Testis (tissue), 2 donors: ENCODE data around the gene CDS2.

Source experiments
- CTCF ChIP-seq, 3 experiments: fragments of 450-650 bp in 2 of 3; fragments of 200-600 bp in 1 of 3; sonication (generic) in 1 of 3; IDR thresholded peaks; one replicate each; pipeline ENCODE4 v1.5.1; 2016 to 2019; ENCODE audit warnings: antibody characterized with exemption in 3 of 3, mild to moderate bottlenecking in 2 of 3, moderate library complexity in 1 of 3
- POLR2A ChIP-seq: fragments of 450-650 bp; IDR thresholded peaks from one replicate; pipeline ENCODE4 v1.6.1; 2017; ENCODE audit warnings: antibody characterized with exemption, mild to moderate bottlenecking, moderate library complexity

- TF ChIP-seq POLR2A (no peak), CTCF (IDR thresholded peaks at IDR 0.05) (no peak)
These were observed 93.7 kb downstream of the CDS2 start for GRCh38 chr20:5220321-5221060.
